GM18858 (cell line): ENCODE data around the gene DNAH1.

ENCODE experiments used
- ATAC-seq: cut with Tn5 transposase; IDR thresholded peaks from one replicate; pipeline ENCODE4 v1.9.1; 2021; ENCODE audit not compliant: unreplicated experiment

Gene DNAH1

GRCh38 chr3:52290596-52291507 is 25.3 kb upstream of the DNAH1 start:
- no peak for ATAC-seq

GRCh38 chr3:52291508-52292181 is 24.5 kb upstream of the DNAH1 start:
- no peak for ATAC-seq

GRCh38 chr3:52292247-52293065 is 23.7 kb upstream of the DNAH1 start:
- no peak for ATAC-seq

GRCh38 chr3:52293491-52294319 is 22.4 kb upstream of the DNAH1 start:
- no peak for ATAC-seq

GRCh38 chr3:52294320-52295150 is 21.6 kb upstream of the DNAH1 start:
- no peak for ATAC-seq

GRCh38 chr3:52295671-52296208 is 20.4 kb upstream of the DNAH1 start:
- ATAC-seq: no peak

GRCh38 chr3:52297242-52298148 is 18.6 kb upstream of the DNAH1 start:
- no peak for ATAC-seq

GRCh38 chr3:52298149-52299098 is 17.7 kb upstream of the DNAH1 start:
- ATAC-seq: no peak

GRCh38 chr3:52299247-52299878 is 16.8 kb upstream of the DNAH1 start:
- no peak for ATAC-seq

- no peak for ATAC-seq
Measured at GRCh38 chr3:52299879-52300611, 16.1 kb upstream of the DNAH1 start.

GRCh38 chr3:52302426-52303145 is 13.5 kb upstream of the DNAH1 start:
- ATAC-seq: no peak

- ATAC-seq: no peak
Measured at GRCh38 chr3:52303811-52304210, 12.3 kb upstream of the DNAH1 start.

GRCh38 chr3:52305926-52306325 is 10.2 kb upstream of the DNAH1 start:
- no peak for ATAC-seq

GRCh38 chr3:52306978-52307377 is 9.1 kb upstream of the DNAH1 start:
- no peak for ATAC-seq

- ATAC-seq: no peak
Measured at GRCh38 chr3:52308308-52308707, 7.8 kb upstream of the DNAH1 start.
